Upper lobe of left lung (tissue), 4 donors: ENCODE results near the gene CCDC57.

ENCODE experiments used
- CTCF ChIP-seq, 6 experiments: fragments of 450-650 bp in 4 of 6; fragments of 200-600 bp in 2 of 6; sonication (generic) in 2 of 6; IDR thresholded peaks; one replicate each; pipeline ENCODE4 v1.5.1; 2016 to 2019; ENCODE audit warnings: antibody characterized with exemption in 6 of 6
- EP300 ChIP-seq, 4 donors: sonication (generic); formaldehyde crosslinking; IDR thresholded peaks; one replicate each; pipeline ENCODE4 v1.5.1; 2017; ENCODE audit warnings: antibody characterized with exemption in 4 of 4, control low read depth in 2 of 4

GRCh38 chr17:82238472-82239201, 26.0 kb upstream of the CCDC57 start:
- no peak for TF ChIP-seq CTCF (IDR thresholded peaks at IDR 0.05)
- TF ChIP-seq EP300 (IDR thresholded peaks at IDR 0.05): no peak
